PC-3 (cell line): ENCODE results near the gene CRHR2.

ENCODE experiments used
- EZH2phosphoT487 ChIP-seq: fragments of 300-600 bp; sonication (generic); IDR thresholded peaks from 2 replicates; pipeline ENCODE4 v1.6.1; 2018; ENCODE audit warnings: mild to moderate bottlenecking, antibody characterized with exemption, low read length, borderline replicate concordance
- TF ChIP-seq, protein P1 (sequence below): fragments of 300-600 bp; sonication (generic); conservative IDR thresholded peaks from 2 replicates; pipeline ENCODE4 v1.5.1; 2017; ENCODE audit warnings: antibody characterized with exemption, low read depth, mild to moderate bottlenecking, low read length

- TF ChIP-seq, protein P1, sequence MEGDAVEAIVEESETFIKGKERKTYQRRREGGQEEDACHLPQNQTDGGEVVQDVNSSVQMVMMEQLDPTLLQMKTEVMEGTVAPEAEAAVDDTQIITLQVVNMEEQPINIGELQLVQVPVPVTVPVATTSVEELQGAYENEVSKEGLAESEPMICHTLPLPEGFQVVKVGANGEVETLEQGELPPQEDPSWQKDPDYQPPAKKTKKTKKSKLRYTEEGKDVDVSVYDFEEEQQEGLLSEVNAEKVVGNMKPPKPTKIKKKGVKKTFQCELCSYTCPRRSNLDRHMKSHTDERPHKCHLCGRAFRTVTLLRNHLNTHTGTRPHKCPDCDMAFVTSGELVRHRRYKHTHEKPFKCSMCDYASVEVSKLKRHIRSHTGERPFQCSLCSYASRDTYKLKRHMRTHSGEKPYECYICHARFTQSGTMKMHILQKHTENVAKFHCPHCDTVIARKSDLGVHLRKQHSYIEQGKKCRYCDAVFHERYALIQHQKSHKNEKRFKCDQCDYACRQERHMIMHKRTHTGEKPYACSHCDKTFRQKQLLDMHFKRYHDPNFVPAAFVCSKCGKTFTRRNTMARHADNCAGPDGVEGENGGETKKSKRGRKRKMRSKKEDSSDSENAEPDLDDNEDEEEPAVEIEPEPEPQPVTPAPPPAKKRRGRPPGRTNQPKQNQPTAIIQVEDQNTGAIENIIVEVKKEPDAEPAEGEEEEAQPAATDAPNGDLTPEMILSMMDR = no peak
- TF ChIP-seq EZH2phosphoT487 = no peak
These were observed 37.8 kb downstream of the CRHR2 start for GRCh38 chr7:30644286-30644955.
